HS-27A (cell line): ENCODE measurements around the gene FAM83D.

Source experiments
- DNase-seq: peaks from one replicate; pipeline ENCODE4 v3.0.0-alpha.2; 2012; ENCODE audit warnings: low read depth, missing footprints

FAM83D gene

DNA sequence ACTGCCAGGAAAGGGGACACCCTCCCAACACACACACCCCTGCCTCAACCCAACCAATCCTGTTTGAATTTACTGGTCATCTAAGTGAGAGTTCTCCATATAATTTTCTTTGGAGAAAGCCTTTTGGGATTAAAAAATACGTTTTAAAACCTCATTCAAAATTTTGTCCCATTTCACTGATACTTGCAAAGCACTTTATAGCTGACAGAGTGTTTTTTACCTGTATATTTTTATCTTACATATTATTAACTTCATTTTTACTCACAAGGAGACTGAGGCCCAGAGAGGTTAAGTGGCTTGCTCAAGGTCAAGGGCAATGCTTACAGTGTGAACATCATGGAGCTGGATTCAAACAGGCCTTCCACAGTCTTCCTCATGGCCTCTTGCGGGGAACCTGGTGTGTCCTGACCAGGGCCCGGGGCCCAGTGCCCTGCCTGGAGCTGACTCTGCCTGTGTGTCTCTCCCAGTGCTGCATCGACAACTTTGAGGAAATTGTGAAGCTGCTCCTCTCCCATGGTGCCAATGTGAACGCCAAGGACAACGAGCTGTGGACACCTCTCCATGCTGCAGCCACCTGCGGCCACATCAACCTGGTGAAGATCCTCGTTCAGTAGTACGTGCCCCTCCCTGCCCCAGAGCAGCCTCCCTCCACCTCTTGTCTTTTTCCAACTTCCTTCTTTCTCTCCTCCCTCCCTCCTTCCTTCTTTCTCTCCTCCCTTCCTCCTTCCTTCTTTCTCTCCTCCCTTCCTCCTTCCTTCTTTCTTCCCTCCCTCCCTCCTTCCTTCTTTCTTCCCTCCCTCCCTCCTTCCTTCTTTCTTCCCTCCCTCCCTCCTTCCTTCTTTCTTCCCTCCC, 30.9 kb upstream of the FAM83D start:
- DNase-seq, result no peak

DNA sequence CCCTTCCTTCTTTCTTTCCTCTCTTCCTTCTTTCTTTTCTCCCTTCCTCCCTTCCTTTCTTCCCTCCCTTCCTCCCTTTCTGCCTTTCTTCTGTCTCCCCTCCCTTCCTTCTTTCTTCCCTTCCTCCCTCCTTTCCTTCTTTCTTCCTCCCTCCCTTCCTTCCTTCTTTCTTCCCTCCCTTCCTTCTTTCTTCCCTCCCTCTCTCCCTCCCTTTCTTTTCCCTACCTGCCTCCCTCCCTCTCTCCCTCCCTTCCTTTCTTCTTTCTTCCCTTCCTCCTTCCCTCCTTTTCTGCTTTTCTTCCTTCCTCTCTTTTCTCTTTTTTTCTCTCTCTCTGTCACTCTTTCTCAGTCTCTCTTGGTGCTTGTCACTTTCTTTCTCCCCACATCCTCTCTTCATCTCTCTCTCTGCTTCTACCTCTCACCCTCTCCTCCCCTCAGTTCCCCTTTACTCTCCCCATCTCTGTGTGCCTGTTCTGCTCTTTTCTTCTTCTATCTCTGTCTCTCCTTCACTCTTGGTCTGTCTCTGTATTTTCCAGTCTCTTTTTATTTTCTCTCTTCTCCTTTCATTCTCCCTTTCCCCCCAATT, 30.1 kb upstream of the FAM83D start:
- DNase-seq, result no peak

DNA sequence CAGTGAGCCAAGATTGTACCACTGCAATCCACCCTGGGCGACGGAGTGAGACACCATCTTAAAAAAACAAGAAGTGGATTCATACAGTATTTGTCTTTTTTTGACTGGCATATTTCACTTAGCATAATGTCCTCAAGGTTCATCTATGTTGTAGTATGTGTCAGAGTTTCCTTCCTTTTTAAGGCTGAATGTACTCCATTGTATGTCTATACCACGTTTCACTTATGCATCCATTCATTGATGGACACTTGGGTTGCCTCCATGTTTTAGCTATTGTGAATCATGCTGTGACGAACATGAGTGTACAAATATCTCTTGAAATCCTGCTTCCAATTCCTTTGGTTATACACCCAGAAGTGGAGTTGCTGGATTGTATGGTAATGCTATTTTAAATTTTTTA, 28.9 kb upstream of the FAM83D start:
- no peak for DNase-seq

DNA sequence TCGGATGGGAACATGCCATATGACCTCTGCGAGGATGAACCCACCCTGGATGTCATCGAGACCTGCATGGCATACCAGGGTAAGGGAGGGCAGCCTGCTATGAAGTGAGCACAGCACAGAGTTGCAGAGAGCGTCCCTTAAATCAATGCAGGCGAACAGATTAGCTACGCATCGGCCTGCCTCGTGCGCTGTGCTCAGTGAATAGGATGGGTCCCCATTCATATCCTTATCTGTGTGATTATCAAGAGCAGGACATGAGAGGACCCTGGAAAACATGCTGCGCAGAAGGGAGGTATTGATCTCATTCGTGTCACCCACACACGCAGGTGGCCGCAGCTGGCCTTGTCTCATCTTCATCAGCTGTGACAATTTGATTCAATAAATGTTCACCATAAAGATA, 25.6 kb upstream of the FAM83D start:
- no peak for DNase-seq

DNA sequence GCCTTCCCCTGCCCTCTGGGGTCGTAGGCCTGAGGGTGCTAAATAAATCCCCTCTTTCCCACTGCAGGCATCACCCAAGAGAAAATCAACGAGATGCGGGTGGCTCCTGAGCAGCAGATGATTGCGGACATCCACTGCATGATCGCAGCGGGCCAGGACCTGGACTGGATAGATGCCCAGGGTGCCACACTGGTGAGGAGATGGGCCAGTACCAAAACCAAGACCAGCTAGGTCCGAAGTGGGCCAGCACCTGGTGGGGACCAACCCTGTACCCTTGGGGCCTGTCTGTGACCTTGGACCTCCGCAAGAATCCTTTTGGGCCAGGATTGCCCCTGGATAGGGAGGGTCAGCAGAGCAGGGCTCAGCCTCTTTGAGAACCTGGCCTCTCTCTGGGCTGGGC, 23.6 kb upstream of the FAM83D start:
- DNase-seq, result no peak

DNA sequence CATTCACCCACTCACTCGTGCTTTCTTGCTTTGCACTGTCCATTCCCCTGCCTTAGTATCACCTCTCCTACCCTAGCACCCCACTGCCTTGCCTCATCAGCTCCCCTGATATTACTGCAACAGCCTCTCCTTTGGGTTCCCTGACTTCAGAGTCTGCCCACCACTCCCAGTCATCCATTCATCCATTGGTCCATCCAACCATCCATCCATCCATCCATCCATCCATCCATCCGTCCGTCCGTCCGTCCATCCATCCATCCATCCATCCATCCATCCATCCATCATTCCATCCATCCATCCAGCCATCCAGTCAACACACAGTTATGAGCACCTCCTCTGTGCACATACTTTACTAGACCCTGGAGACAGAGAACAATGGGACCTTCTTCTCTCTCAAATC, 22.9 kb upstream of the FAM83D start:
- no peak for DNase-seq

DNA sequence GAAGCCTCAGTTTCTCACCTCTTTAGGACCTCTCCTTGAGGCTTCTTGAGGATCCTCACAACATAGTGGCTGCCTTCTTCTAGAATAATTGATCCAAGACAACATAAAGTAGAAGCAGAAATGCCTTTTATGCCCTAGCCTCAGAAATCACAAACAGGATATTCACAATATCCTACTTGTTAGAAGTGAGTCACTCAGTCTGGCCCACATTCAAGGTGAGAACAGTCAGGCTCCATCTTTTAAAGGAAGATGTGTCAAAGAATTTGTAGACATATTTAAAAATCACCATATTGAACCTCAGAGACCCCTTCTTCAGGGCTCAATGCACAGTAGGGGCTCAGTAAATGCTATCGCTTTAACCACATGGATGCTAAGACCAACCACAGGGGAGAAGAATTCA, 20.8 kb upstream of the FAM83D start:
- DNase-seq, result no peak

DNA sequence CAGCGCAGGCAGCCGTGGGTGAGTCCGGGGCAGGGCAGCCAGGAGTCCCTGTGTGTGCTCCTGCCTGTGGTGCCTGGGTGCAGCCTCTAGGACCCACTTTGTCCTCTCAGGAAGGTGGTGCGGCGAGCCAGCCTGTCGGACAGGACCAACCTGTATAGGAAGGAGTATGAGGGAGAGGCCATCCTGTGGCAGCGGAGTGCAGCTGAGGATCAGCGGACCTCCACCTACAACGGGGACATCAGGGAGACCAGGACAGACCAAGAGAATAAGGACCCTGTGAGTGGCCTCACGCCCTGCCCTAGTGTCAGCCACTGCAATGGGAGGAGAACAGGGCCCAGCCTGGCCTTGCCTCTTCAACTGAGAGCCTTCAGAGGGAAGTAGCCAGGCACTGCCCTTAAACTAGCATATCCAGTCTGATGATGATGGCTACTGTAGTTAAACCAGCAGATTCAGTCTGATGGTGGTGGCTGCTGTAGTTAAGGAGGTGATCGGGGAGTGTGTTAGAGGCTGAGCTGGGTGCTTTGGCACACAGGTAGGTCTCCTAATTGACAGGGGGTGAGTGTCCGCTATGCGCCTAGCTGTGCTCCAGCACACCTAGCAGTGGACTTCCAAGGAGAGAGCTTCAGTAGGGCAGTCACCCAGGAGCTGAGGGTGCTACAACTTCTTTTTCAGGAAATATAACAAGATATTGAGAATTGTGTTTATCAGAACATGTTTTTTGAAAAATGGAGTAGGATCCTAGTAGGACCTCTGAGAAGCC, 18.1 kb upstream of the FAM83D start:
- DNase-seq, result no peak

DNA sequence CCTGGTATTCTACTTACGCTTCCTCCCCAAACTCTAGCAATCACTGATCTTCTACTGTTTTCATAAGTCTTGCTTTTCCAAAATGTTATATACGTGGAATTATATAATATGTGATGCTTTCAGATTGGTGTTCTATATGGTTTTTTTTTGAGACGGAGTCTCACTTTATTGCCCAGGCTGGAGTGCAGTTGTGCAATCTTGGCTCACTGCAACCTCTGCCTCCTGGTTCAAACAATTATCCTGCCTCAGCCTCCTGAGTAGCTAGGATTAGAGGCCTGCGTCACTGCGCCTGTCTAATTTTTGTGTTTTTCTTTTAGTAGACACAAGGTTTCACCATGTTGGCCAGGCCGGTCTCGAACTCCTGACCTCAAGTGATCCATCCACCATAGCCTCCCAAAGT, 10.9 kb upstream of the FAM83D start:
- no peak for DNase-seq

DNA sequence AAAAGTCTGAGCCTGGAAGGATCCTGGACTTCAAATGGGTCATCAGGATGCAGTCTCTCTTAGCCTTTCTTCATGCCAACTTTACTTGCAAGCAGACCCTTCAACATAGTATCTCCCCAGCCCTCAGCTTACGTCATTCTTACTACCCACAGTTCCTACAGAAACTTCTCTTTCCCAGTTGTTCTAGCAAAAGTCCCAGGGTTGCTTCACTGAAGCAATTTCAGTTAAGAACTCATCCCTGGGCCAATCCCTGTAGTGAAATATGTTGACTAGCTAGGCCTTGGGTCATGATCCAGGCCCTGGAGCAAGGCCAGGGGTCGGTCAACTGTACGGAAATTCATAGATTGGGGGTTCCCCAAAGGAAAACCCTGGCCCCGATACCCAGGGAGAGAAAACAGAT, 8.6 kb upstream of the FAM83D start:
- no peak for DNase-seq

DNA sequence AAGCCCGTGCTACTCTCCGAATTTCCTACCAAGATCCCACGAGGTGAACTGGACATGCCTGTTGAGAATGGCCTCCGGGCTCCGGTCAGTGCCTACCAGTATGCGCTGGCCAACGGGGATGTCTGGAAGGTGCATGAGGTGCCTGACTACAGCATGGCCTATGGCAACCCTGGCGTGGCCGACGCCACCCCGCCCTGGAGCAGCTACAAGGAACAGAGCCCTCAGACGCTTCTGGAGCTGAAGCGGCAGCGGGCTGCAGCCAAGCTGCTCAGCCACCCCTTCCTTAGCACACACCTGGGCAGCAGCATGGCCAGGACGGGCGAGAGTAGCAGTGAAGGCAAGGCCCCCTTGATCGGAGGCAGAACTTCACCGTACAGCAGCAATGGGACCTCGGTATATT, 8.0 kb upstream of the FAM83D start:
- DNase-seq, result no peak

DNA sequence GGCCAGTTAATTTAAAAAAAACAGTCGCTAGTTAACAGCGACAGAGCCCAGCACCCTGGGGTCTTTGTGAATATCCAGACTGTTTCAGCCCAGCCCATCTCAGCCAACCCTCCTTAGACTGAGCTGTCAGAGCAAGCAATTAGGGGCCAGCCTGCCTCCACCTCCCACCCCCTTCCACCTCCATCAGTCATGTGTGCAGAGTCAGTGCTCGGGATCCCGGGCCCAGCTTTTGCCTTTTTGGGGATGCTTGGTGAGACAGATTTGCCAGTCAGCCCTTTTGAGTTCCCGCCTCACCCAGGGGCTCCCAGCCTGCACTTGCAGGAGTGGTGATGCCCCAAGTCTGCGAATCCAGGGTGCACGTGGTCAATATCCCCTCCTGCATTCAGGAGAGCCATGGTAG, 6.5 kb upstream of the FAM83D start:
- no peak for DNase-seq

DNA sequence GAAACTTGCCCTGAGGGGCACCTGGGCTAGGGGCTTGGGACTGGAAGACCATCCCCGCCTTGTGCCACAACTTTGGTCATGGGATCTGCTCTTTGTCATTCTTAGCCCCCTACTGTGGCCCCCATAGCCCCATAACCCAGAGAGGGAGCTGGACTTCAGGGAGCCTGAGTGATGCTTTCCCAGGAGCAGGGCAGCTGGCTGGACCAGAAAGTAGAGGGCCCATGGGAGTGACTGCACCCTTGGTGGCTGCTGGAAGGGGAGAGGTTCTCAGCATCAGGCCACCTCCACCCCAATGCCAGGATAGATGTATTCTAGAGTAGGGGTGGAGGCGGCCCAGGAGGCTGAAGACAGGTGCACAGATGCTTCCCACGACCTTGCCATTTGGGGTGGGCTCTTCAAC, 5.8 kb upstream of the FAM83D start:
- DNase-seq, result no peak

DNA sequence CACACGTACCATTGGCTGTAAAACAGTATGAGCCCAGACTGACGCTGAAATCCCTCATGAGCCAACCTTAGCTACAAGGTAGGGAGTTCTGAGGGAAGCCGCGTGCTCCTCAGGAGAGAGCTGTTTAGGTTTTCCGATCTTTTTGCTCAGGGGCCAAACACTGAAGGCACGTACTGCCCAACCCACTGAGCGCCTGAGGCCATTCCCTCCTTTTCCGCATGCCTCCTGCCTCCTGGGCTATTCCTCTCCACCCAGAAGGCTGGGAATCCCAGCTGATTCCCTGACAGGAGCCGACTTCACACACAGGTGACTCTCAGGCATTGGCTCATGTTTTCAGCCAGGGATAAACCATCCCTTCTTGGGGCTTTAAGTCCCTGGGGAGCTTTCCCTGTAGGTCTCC, 5.4 kb upstream of the FAM83D start:
- DNase-seq, result no peak

DNA sequence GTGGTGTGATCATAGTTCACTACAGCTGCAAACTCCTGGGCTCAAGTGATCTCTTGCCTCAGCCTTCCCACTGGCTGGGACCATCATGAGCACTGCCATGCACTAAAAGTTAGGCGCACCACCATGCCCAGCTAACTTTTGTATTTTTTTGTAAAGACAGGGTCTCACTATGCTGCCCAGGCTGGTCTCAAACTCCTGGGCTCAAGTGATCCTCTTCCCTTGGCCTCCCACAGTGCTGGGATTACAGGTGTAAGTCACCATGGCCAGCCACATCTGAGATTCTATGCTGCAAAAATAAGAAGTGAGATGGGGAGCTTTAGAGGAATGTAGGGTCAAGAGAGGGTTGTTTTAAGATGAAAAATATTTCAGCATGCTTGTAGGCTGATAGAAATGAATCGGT, 1.5 kb upstream of the FAM83D start:
- no peak for DNase-seq

DNA sequence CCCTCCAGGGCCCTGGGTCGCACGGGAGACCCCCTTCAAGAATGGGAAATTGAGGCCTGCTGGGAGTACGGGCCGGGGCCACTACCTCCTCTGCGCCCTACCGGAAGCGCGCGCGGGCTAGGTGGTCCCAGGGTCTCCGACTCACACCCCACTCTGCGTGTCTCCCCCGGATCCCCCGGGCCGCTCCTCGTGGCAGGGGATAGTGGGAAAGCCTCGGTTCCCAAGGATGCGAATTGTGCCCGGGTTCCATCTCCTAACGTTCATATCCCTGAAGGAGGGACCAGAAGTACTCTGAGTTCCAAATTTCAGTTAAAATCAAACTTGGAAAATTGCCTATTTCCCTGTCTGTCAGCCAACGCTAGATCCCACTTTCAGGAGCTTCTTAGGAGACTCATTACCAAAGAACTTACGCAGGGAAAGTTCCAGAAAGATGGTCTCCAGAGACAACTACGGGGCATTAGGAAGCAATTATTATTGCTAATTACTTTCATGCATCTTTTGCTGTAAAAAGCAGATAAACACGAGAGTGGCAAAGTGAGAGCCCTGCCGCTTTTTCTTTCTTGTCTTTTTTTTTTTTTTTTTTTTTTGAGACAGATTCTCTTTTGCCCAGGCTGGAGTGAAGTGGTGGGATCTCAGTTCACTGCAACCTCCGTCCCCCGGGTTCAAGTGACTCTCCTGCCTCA, 858 bp downstream of the FAM83D start:
- no peak for DNase-seq

DNA sequence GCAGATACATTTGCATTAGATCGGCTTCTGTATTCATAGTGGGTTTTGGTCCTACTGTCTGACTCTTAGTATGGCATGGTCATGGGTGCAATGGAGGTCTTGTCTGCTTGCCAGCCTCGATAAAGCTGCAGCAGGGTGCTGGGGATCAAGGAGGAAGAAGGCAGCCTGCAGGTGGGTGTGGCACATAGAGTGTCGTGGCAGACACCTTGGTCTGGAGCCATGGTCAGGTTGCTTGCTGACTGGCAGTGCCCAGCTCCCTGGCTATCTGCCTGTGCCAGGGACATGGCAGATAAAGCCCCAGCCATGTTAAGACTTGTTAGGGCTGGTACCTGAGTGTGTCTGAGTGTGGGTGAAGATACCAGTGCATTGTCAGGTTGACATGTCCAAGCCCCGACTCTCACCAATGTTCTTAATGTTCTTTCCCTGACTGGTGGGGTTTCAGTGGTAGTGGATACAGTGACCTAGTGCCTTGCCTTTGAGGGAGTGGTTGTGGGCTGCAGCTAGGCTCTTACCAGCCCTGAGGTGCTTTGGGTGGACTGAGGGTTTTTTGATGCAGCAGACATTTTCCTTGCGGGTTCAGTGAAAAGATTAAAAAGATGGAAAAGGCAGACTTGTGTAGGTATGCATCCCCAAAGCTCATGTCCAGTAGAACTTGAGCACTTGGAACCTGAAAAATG, 1.8 kb downstream of the FAM83D start:
- no peak for DNase-seq

DNA sequence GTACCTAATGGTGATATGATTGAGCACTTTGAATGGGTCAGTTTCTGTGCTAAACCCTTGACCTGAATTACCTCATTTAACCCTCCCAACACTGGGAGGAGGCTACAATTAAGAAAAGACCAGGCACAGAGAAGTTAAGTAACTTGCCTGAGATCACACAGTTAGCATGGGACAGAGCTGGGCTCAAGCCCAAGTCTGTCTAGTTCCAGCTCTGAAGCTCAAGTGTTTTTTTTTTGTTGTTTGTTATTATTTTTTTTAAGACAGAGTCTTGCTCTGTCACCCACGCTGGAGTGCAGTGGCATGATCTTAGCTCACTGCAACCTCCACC, 4.0 kb downstream of the FAM83D start:
- DNase-seq, result no peak

DNA sequence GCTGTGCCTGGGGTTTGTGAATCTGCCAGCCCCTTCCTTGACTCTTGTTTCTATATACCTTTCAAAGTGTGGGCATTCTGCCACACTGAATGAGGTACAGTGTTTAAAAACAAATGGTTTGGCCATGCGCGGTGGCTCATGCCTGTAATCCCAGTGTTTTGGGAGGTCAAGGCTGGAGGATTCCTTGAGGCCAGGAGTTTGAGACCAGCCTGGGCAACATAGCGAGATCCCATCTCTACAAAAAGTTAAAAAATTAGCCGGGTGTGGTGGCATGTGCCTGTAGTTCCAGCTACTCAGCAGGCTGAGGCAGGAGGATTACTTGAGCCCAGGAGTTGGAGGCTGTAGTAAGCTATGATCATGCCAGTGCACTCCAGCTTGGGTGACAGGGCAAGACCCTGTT, 5.8 kb downstream of the FAM83D start:
- no peak for DNase-seq

DNA sequence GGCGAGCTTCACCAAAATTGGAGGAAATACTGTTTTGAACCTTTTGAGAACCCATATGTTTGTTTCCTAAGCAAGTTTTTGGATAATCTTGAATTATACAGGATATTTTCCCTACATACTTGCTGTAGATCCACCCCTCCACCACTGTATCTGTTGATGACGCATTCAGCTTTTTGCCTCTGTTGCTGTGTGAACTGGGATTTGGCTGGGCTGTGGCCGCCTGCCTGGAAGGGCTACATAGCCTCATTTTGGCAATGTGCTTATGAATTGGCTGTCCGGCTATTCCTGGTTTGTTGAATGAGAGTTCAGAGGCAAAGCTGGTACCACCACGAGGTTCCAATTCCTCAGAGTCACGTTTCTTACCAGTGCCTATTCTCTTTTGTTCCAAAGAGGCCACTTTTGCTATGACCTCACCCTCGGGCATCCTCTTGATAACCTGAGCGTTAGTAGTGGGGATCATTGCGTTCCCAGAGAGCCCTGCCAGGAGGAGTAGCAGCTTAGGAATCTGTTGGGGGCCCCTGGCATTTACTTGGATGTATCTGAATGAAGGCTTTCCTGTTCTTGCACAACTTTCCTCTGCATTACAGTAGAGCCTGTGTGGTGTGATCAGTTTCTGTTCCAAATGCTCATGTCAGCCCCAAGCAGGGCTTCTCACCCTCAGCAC, 6.4 kb downstream of the FAM83D start:
- DNase-seq, result no peak

DNA sequence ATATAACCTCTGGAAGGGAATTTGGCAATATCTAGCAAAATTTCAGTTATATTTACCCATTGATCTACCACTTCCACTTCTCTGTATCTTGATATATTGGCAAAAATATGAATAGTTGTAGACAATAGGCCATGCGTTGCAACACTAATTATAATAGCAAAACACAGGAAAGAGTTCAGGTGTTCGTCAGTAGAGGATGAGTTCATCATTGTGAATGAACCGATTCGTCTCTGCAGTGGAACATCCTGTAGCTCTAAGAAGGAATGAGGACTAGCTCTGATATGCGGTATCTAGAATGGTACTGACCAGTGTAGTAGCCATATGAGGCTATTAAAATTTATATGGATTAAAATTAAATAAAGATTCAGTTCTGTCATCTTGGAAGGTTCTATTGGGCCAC, 8.3 kb downstream of the FAM83D start:
- no peak for DNase-seq

DNA sequence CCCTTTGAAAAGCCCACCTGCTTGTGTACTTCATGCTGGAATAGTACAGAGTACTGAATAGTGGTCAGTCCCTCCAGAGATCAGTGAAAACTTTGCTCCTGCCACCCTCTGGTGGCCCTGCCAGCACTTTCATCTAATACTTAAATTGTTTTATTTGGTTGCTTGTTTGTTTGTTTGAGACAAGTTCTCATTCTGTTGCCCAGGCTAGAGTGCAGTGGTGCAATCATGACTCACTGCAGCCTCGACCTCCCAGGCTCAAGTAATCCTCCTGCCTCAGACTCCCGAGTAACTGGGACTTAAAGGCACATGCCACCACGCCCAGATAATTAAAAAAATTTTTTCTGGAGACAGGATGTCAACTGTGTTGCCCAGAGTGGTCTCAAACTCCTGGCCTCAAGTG, 9.1 kb downstream of the FAM83D start:
- DNase-seq, result no peak
